Epidermal melanocyte (primary cell): ENCODE measurements around the gene DNAI2.

ENCODE experiments used
- DNase-seq: peaks from one replicate; pipeline ENCODE4 v3.0.0; 2011; ENCODE audit warnings: low spot score; ENCODE audit not compliant: insufficient read length

Gene DNAI2

GRCh38 chr17:74337834-74338500 is 63.9 kb downstream of the DNAI2 start:
- DNase-seq: no peak

- DNase-seq: no peak
Measured at GRCh38 chr17:74339537-74340195, 65.6 kb downstream of the DNAI2 start.

DNA sequence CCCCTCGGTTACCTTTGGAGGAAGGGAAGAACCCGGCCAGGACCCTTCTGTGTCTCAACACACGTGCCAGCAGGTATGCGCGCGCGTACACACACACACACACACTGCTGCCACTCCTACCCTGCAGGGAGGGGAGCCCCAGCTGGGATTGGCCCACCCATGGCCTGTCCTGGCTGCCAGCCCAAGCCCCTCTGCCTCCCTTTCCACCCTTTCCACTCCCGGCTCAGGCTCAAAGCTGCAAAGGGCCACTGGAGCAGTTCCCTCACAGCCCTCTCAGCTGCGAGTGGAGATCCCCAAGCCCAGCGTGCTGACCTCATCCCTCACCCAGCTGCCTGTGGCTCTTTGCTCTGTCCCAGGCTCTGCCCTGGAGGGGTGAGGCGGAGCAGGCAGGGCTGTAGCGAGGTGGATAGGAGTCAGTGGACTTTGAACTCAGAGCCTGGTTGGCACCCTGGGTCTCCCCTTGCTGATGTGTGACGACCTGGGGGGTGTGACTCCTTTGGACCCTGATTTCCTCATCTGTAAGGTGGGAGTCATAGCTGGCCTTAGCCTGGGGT is 66.5 kb downstream of the DNAI2 start:
- DNase-seq: no peak

DNA sequence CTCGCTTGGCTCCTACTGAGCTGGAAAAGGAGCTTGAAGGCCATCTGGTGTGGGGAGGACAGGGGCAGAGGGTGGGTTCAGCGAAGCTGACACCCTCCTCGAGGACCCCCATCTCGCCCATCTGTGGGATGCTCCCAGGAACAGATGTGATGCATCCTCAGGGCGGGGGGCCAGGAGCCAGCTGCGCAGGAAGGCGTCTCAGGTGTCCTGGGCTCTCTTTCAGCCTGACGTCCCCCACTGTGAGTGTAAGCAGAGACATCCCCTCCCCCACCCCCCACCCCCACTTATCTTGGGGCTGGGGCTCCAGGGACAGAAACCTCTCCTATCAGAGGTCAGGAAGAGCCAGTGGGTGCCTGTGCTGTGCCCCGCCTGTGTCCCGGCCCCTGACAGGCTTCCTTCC is 68.2 kb downstream of the DNAI2 start:
- no peak for DNase-seq

- DNase-seq: no peak
Measured at GRCh38 chr17:74343121-74343520, 69.1 kb downstream of the DNAI2 start.

GRCh38 chr17:74343526-74344284 is 69.7 kb downstream of the DNAI2 start:
- DNase-seq: no peak

GRCh38 chr17:74344658-74345057 is 70.6 kb downstream of the DNAI2 start:
- no peak for DNase-seq

DNA sequence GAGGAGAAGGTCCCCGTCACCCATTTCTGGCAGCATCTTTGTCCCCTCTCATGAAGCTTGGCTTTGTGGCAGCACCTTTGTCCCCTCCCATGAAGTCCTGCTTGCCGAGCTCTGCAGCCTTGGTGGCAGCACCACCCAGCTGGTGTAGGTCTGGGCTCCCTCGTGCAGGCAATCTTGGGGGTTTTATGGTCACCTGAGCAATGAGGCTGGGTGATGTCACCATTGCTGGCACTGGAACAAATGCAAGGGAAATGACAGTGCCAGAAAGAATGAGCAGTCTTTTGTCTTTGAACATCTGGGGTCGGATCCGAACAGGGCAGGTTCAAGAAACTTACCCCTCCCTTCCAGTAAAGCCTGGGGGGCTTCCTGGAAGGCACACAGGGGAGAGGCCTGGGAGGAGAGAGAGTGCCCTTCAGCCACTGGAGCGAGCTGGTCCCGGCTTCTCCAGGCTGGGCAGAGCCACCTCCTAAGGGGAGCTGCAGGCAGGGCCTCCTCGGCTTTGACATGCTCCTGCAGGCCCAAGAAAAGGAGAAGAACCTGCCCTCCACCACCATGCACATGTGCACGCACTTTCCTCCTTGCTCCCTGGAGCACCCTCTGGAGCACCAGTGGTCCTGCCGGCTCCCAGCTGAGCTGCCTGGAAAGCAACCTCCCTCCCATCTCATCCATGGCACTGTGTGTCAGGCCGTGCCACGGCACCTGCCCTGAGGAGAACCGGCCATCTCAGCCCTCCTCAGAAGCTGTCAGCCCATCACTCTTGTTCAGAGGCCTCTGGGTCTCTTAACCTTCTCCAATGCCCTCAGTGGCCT is 71.6 kb downstream of the DNAI2 start:
- no peak for DNase-seq

GRCh38 chr17:74347646-74348045 is 73.6 kb downstream of the DNAI2 start:
- no peak for DNase-seq

DNA sequence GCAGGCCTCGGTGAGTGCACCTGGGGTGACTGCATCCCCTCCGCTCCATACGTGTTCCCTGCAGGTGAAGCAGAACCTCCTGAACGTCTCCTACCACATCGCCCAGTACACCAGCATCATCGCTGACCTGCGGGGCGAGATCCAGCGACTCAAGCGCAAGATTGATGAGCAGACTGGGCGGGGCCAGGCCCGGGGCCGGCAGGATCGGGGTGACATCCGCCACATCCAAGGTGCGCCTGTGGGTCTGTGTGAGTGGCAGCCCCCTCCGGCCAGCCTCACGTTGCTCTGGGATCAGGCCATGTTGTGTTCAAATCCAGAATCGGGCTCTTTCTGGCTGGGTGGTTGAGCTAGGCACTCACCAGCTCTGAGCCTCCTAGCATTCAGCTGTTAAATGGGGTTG is 75.1 kb downstream of the DNAI2 start:
- DNase-seq: no peak

DNA sequence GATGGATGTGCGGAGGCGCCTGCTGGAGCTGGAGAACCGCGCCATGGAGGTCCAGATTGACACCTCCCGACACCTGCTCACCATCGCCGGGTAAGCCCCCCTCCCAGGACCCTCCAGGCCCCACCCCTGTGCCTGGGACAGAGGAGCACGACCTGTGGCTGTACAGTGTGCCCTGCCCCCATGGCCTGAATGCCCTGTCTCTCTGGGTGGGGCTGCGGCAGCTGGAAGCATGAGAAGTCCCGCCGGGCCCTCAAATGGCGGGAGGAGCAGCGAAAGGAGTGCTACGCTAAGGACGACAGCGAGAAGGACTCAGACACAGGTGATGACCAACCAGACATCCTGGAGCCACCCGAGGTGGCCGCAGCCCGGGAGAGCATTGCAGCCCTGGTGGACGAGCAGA is 76.5 kb downstream of the DNAI2 start:
- DNase-seq: no peak

DNA sequence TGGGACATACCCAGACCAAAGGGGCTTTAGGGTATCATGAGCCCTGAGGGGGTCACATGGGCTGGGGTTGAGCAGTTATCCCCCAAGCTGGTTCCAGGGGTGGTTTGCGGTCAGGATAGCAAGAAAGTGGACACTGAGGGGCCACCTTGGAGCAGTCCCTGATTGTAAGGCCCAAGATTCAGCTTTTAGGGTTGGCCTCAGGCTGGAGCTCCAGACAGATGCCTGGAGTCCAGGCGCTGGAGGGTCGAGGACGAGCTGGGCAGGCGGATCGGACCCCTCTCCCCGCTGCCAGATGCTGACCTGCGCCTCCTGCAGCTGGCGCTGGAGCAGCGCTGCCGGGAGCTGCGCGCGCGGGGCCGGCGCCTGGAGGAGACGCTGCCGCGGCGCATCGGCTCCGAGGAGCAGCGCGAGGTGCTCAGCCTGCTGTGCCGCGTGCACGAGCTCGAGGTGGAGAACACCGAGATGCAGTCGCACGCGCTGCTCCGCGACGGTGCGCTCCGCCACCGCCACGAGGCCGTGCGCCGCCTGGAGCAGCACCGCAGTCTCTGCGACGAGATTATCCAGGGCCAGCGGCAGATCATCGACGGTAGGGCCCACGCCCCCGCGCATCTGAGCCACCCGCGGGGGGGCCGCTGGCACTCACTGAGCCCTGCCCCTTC is 77.6 kb downstream of the DNAI2 start:
- DNase-seq: no peak

DNA sequence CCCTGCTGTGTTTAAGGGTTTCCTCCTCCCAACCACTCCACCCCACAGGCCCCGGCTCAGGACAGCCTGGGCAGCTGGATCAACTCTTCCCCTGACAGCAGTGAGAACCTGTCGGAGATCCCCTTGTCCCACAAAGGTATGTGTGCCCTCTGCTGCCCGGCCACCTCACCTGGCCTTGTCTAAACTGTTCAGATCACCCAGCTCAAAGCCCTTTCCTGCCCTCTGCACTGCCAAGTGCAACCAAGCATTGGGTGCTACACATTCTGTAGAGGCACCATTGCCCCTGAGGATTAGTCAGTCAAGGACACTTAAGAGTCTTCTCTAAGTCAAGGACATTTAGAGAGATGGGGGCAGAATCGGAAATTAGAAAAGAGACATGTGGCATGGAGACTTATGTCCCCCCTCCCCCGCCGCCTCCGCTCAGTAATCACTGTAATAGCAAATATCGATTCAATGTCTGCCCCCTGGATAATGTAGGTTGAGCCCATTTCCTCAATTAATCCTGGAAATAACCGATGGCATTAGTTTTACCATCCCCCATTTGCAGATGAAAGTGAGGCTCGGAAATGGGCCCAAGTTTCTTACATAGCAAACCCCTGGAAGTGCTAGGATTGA is 79.5 kb downstream of the DNAI2 start:
- no peak for DNase-seq

DNA sequence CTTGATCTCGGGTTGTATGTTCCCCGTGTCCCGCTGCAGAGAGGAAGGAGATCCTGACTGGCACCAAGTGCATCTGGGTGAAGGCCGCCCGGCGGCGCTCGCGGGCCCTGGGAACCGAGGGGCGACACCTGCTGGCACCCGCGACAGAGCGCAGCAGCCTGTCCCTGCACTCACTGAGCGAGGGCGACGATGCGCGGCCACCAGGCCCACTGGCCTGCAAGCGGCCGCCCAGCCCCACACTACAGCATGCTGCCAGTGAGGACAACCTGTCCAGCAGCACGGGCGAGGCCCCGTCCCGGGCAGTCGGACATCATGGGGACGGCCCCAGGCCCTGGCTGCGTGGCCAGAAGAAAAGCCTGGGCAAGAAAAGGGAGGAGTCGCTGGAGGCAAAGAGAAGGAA is 80.1 kb downstream of the DNAI2 start:
- DNase-seq: no peak

- DNase-seq: no peak
Measured at GRCh38 chr17:74354561-74354960, 80.5 kb downstream of the DNAI2 start.

GRCh38 chr17:74355065-74355464 is 81.0 kb downstream of the DNAI2 start:
- no peak for DNase-seq

GRCh38 chr17:74356646-74357465 is 82.8 kb downstream of the DNAI2 start:
- DNase-seq: no peak

GRCh38 chr17:74357466-74357809 is 83.4 kb downstream of the DNAI2 start:
- no peak for DNase-seq

DNA sequence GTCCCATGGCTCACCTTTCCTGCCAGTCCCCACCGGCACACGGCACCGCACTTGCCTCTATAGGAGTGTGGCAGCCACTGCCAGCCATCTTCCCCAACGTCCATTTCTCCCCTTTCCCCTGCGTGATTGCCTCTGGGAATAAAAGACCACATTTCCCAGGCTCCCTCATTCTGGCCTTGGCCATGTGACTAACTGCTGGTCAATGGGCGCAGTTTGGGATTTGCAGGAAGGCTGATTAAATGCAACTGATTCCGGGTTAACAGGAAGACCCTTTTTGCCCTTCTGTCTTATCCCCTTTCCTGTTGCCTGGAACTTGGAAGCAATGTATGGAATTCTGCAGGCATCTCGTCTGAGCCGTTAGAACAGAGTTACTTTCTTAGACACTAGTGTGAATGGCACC is 84.7 kb downstream of the DNAI2 start:
- DNase-seq: no peak

DNA sequence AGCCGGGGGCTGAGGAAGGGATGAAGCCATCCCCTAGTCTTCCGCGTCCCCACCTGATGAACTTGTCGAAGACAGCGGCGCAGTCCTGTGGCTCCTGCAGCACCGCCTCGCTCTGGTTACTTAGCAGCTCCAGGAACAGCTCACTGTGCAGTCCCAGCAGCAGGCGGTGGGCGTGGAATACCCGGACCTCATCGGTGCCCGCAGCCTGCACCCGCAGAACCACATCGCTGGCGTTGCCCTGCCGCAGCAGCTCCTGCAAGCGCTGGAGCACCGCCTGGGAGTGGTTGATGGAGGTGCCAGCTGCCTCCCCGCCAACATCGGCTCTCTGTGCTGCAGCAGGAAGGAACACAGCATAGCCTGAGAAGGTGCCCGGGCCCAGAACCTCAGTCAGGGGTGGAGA is 85.9 kb downstream of the DNAI2 start:
- no peak for DNase-seq
